IMR-90 (cell line): ENCODE results near the gene SOS1. TPM values are rescaled to one million over a fixed set of nuclear protein-coding genes. Genes with fewer than 3 reads are reported as not detected.

Experiments used
- ATAC-seq: fragments of 200-7000 bp; cut with Tn5 transposase; 2 replicates; pipeline ENCODE4 v1.9.1; 2020; ENCODE audit warnings: low read depth, mild to moderate bottlenecking, moderate library complexity
- BruUV-seq: library from RNA; stranded (reverse); fragments of 400-500 nt; replicated peaks from 2 replicates; lab custom pipeline; 2021; lab: Mats Ljungman, UMichigan
- CTCF ChIA-PET: fragments of 300-600 bp; formaldehyde crosslinking; extraction: SDS; loops from one replicate; lab custom pipeline; 2021; ENCODE audit warnings: antibody characterized with exemption; lab: Yijun Ruan, JAX
- POLR2A ChIA-PET: fragments of 300-600 bp; sonication (Branson Sonifier 250); formaldehyde crosslinking; loops from one replicate; lab custom pipeline; 2022; ENCODE audit warnings: antibody characterized with exemption; ENCODE audit not compliant: unreplicated experiment; lab: Charles Lee
- DNase-seq: peaks from one replicate; pipeline ENCODE4 v3.0.0; 2013
- H2AFZ ChIP-seq: replicated peaks from 2 replicates; pipeline ENCODE3; 2013; ENCODE audit warnings: low read length, mild to moderate bottlenecking; ENCODE audit not compliant: poor library complexity
- H2AK5ac ChIP-seq: 2 replicates; pipeline ENCODE4 v1.6.1; 2013; ENCODE audit warnings: low read depth, low read length, inconsistent platforms
- H2AK9ac ChIP-seq: replicated peaks from 2 replicates; pipeline ENCODE3; 2013; ENCODE audit warnings: mild to moderate bottlenecking, low read depth, low read length, moderate library complexity; ENCODE audit not compliant: poor library complexity
- H2BK120ac ChIP-seq: 2 replicates; pipeline ENCODE4 v1.6.1; 2013; ENCODE audit warnings: low read depth, low read length, inconsistent platforms
- H2BK15ac ChIP-seq: 3 replicates; pipeline ENCODE4 v1.6.1; 2013; ENCODE audit warnings: low read depth, low read length, inconsistent platforms
- H2BK20ac ChIP-seq: 2 replicates; pipeline ENCODE4 v1.6.1; 2013; ENCODE audit warnings: low read depth, mild to moderate bottlenecking, inconsistent platforms, low read length, moderate library complexity
- H2BK5ac ChIP-seq: 2 replicates; pipeline ENCODE4 v1.6.1; 2013; ENCODE audit warnings: mild to moderate bottlenecking, low read depth, low read length, inconsistent platforms; ENCODE audit not compliant: poor library complexity, severe bottlenecking
- H3K14ac ChIP-seq: replicated peaks from 2 replicates; pipeline ENCODE4 v1.6.1; 2013; ENCODE audit warnings: low read depth, low read length, inconsistent platforms
- H3K18ac ChIP-seq: 2 replicates; pipeline ENCODE4 v1.6.1; 2013; ENCODE audit warnings: low read depth, low read length, control low read depth
- H3K23ac ChIP-seq: 2 replicates; pipeline ENCODE4 v1.6.1; 2013; ENCODE audit warnings: low read depth, low read length, inconsistent platforms
- H3K27ac ChIP-seq: 2 replicates; pipeline ENCODE4 v1.5.1; 2013; ENCODE audit warnings: mild to moderate bottlenecking, control low read depth, low read length; ENCODE audit not compliant: insufficient read depth
- H3K27me3 ChIP-seq: 2 replicates; pipeline ENCODE4 v1.6.1; 2013; ENCODE audit warnings: low read length; ENCODE audit not compliant: control insufficient read depth, insufficient read depth
- H3K36me3 ChIP-seq: 2 replicates; pipeline ENCODE4 v1.6.1; 2013; ENCODE audit warnings: low read length, mixed read lengths; ENCODE audit not compliant: control insufficient read depth, insufficient read depth
- H3K4ac ChIP-seq: 2 replicates; pipeline ENCODE4 v1.6.1; 2013; ENCODE audit warnings: low read depth, low read length, inconsistent platforms
- H3K4me1 ChIP-seq: 2 replicates; pipeline ENCODE4 v1.6.1; 2013; ENCODE audit warnings: low read length, mixed read lengths; ENCODE audit not compliant: control insufficient read depth, insufficient read depth
- H3K4me2 ChIP-seq: 2 replicates; pipeline ENCODE4 v1.6.1; 2013; ENCODE audit warnings: low read depth, mild to moderate bottlenecking, control low read depth, low read length, moderate library complexity
- H3K4me3 ChIP-seq: 2 replicates; pipeline ENCODE4 v1.5.1; 2013; ENCODE audit warnings: low read depth, mild to moderate bottlenecking, control low read depth, low read length, moderate library complexity; ENCODE audit not compliant: insufficient read depth
- H3K56ac ChIP-seq: 2 replicates; pipeline ENCODE4 v1.6.1; 2013; ENCODE audit warnings: low read length, inconsistent platforms; ENCODE audit not compliant: insufficient read depth; ENCODE audit errors: extremely low read depth
- H3K79me1 ChIP-seq, 2 experiments: 2 replicates each; pipeline ENCODE4 v1.6.1; 2013; ENCODE audit warnings: low read length in 2 of 2, inconsistent platforms in 1 of 2, low read depth in 1 of 2
- H3K9ac ChIP-seq: 2 replicates; pipeline ENCODE4 v1.6.1; 2013; ENCODE audit warnings: low read depth, low read length, control low read depth
- H3K9me1 ChIP-seq: 2 replicates; pipeline ENCODE4 v1.6.1; 2013; ENCODE audit warnings: low read length, inconsistent platforms; ENCODE audit not compliant: insufficient read depth
- H3K9me3 ChIP-seq: 2 replicates; pipeline ENCODE4 v1.6.1; 2013; ENCODE audit warnings: low read length; ENCODE audit not compliant: control insufficient read depth, insufficient read depth
- H4K20me1 ChIP-seq: 2 replicates; pipeline ENCODE4 v1.6.1; 2013; ENCODE audit warnings: low read length, inconsistent platforms; ENCODE audit not compliant: insufficient read depth
- H4K5ac ChIP-seq: 2 replicates; pipeline ENCODE4 v1.6.1; 2013; ENCODE audit warnings: mild to moderate bottlenecking, low read depth, low read length, control low read depth
- H4K8ac ChIP-seq, 2 experiments: 2 replicates each; pipeline ENCODE4 v1.6.1; 2013; ENCODE audit warnings: low read depth in 2 of 2, low read length in 2 of 2, control low read depth in 1 of 2, inconsistent platforms in 1 of 2
- H4K91ac ChIP-seq: 2 replicates; pipeline ENCODE4 v1.6.1; 2013; ENCODE audit warnings: low read depth, low read length, inconsistent platforms; ENCODE audit not compliant: insufficient read depth
- BHLHE40 ChIP-seq: fragments of 150-350 bp; IDR thresholded peaks from 2 replicates; pipeline ENCODE4 v1.6.1; 2016; ENCODE audit warnings: mild to moderate bottlenecking, low read depth, low read length
- CEBPB ChIP-seq: IDR thresholded peaks from 2 replicates; pipeline ENCODE4 v1.6.1; 2012; ENCODE audit warnings: low read depth, low read length, improper control_type of control experiment
- CHD1 ChIP-seq: IDR thresholded peaks from 2 replicates; pipeline ENCODE4 v1.6.1; 2012; ENCODE audit warnings: low read depth, low read length, improper control_type of control experiment
- CTCF ChIP-seq: conservative IDR thresholded peaks from 2 replicates; pipeline ENCODE4 v1.5.1; 2012; ENCODE audit warnings: mild to moderate bottlenecking, low read depth, low read length, improper control_type of control experiment
- ELK1 ChIP-seq: fragments of 150-350 bp; IDR thresholded peaks from 2 replicates; pipeline ENCODE4 v1.6.1; 2016; ENCODE audit warnings: low read depth, mild to moderate bottlenecking, low read length, moderate library complexity, borderline replicate concordance
- FOS ChIP-seq: fragments of 150-350 bp; IDR thresholded peaks from 2 replicates; pipeline ENCODE4 v1.6.1; 2016; ENCODE audit warnings: low read depth, low read length
- MAFK ChIP-seq: IDR thresholded peaks from 2 replicates; pipeline ENCODE4 v1.6.1; 2012; ENCODE audit warnings: low read depth, low read length, improper control_type of control experiment
- MAZ ChIP-seq: IDR thresholded peaks from 2 replicates; pipeline ENCODE4 v1.6.1; 2012; ENCODE audit warnings: low read depth, mild to moderate bottlenecking, low read length, improper control_type of control experiment, moderate library complexity, borderline replicate concordance
- MXI1 ChIP-seq: IDR thresholded peaks from 2 replicates; pipeline ENCODE4 v1.6.1; 2012; ENCODE audit warnings: low read depth, mild to moderate bottlenecking, low read length, moderate library complexity, borderline replicate concordance
- NFE2L2 ChIP-seq: fragments of 150-350 bp; IDR thresholded peaks from 2 replicates; pipeline ENCODE4 v1.6.1; 2016; ENCODE audit warnings: low read depth, mild to moderate bottlenecking, low read length
- POLR2A ChIP-seq: IDR thresholded peaks from 2 replicates; pipeline ENCODE4 v1.6.1; 2012; ENCODE audit warnings: mild to moderate bottlenecking, low read depth, low read length
- RAD21 ChIP-seq: IDR thresholded peaks from 2 replicates; pipeline ENCODE4 v1.6.1; 2012; ENCODE audit warnings: low read length, improper control_type of control experiment
- RCOR1 ChIP-seq: IDR thresholded peaks from 2 replicates; pipeline ENCODE4 v1.6.1; 2012; ENCODE audit warnings: mild to moderate bottlenecking, low read length, improper control_type of control experiment; ENCODE audit not compliant: insufficient replicate concordance
- RFX5 ChIP-seq: IDR thresholded peaks from 2 replicates; pipeline ENCODE4 v1.8.0; 2012; ENCODE audit warnings: low read depth, mild to moderate bottlenecking, low read length, moderate library complexity
- SMC3 ChIP-seq: fragments of 150-350 bp; IDR thresholded peaks from 2 replicates; pipeline ENCODE4 v1.6.1; 2016; ENCODE audit warnings: low read depth, mild to moderate bottlenecking, antibody characterized with exemption, low read length, moderate library complexity
- USF2 ChIP-seq: fragments of 150-350 bp; IDR thresholded peaks from 2 replicates; pipeline ENCODE4 v1.6.1; 2017; ENCODE audit warnings: mild to moderate bottlenecking, antibody characterized with exemption, low read length, low read depth
- WGBS, 2 experiments: methylation state at CpG; one replicate each; pipeline versions ENCODE4 v1.1.5 to v1.1.7; 2013; ENCODE audit warnings: missing lambda C conversion rate in 2 of 2; ENCODE audit not compliant: insufficient read length in 1 of 2; ENCODE audit errors: extremely low coverage in 2 of 2; 5-methylcytosine and 5-hydroxymethylcytosine counted together
- dilution Hi-C: fragments of 300-500 bp; cut with HindIII; formaldehyde crosslinking; loops from one replicate; pipeline ENCODE4 v1.14.3; 2018; ENCODE audit warnings: low sequenced_read_pairs; ENCODE audit not compliant: unreplicated experiment
- in situ Hi-C: fragments of 300-500 bp; cut with MboI; formaldehyde crosslinking; loops from 3 replicates; pipeline ENCODE4 v1.14.3; 2019; ENCODE audit warnings: low sequenced_read_pairs, inconsistent platforms, mixed read lengths
- intact Hi-C: fragments of 100-400 bp; cut with micrococcal nuclease; formaldehyde crosslinking; loops from 2 replicates; pipeline ENCODE4 v1.10.0; 2022
- polyA plus RNA-seq, 3 experiments: library from polyadenylated mRNA; depleted of rRNA; stranded (reverse); fragments of >200 nt; gene quantifications; 2 replicates each; pipeline ENCODE4 v1.2.3, GENCODE V29; 2012; ENCODE audit warnings: low replicate concordance in 1 of 3
- total RNA-seq: library from RNA; depleted of rRNA; stranded (reverse); fragments of >200 nt; gene quantifications from 2 replicates; pipeline ENCODE4 v1.2.3, GENCODE V29; 2012

The SOS1 gene
- total and polyA plus RNA-seq, 2 of the 4 experiments (the other 2 are of a cell fraction): 8.2 to 11.2 TPM

- dilution Hi-C loops (no loop called here), in situ Hi-C loops (no loop called here), intact Hi-C loops (no loop called here)
- H3K23ac ChIP-seq: no peak overlapping the region
- DNase-seq (no peak), ATAC-seq (no peak)
- no peak overlapping the region for H3K18ac ChIP-seq
- no peaks in the 10 kb centered on the region for H4K20me1 ChIP-seq
- no peaks in the 10 kb centered on the region for H3K27me3 ChIP-seq
- BruUV-seq: no TSS peak
- TF ChIP-seq MAFK: no peak
- no peak for TF ChIP-seq POLR2A
- TF ChIP-seq FOS: no peak
- no peak for TF ChIP-seq MAZ
- TF ChIP-seq USF2: no peak
- no peak for TF ChIP-seq CEBPB
- no peak for TF ChIP-seq NFE2L2
- TF ChIP-seq CHD1: no peak
- no peak for TF ChIP-seq MXI1
- TF ChIP-seq ELK1: no peak
- no peak for TF ChIP-seq RCOR1
- no peak for TF ChIP-seq RFX5
- TF ChIP-seq CTCF: no peak
- no peak for TF ChIP-seq SMC3
- no peak for TF ChIP-seq BHLHE40
- no peak for TF ChIP-seq RAD21
- no peak overlapping the region for H3K4ac ChIP-seq
- no peak overlapping the region for H3K9ac ChIP-seq
- H3K79me1 ChIP-seq: no peaks in the 10 kb centered on the region
- H4K8ac ChIP-seq: no peak overlapping the region
- no peak overlapping the region for H3K14ac ChIP-seq
- no peaks in the 10 kb centered on the region for H3K4me1 ChIP-seq
- POLR2A ChIA-PET: no interaction called here
- no peak overlapping the region for H2AFZ ChIP-seq
- CTCF ChIA-PET: no interaction called here
- no peak overlapping the region for H2AK9ac ChIP-seq
- H2BK120ac ChIP-seq: no peak overlapping the region
- H3K9me1 ChIP-seq: no peaks in the 10 kb centered on the region; the same call in 1 of the 2 replicates
- 100% methylated on average over 1 of the region's 3 CpGs; no CpG with 5 or more reads in 1 of the 2 experiments for WGBS, 2 experiments
- no peak overlapping the region for H3K4me2 ChIP-seq
- H3K56ac ChIP-seq: no peak overlapping the region
- no peak overlapping the region for H2BK20ac ChIP-seq
- no peak overlapping the region for H2BK15ac ChIP-seq
- no peak overlapping the region for H4K5ac ChIP-seq
- peaks cover 3% of the 10 kb centered on the region; the same call in 1 of the 2 replicates for H3K36me3 ChIP-seq
- H3K4me3 ChIP-seq: no peak overlapping the region
- H2BK5ac ChIP-seq: no peak overlapping the region
- no peak overlapping the region for H4K91ac ChIP-seq
- H2AK5ac ChIP-seq: no peak overlapping the region
- H3K9me3 ChIP-seq: no peaks in the 10 kb centered on the region
- no peak overlapping the region for H3K27ac ChIP-seq
These were observed 143.8 kb downstream of the SOS1 start for GRCh38 chr2:38977047-38977446.
